GM10266 (cell line): ENCODE data around the gene SUCLG2.
"Not testable (repeated sequence)": the region's sequence is repeated elsewhere in the genome, so short reads cannot be mapped to it uniquely, and the experiment has no call there.

Experiments
- DNase-seq: peaks from one replicate; pipeline ENCODE4 v3.0.0; 2012; ENCODE audit errors: extremely low spot score
- TF ChIP-seq, protein P1 (sequence below): IDR thresholded peaks from 2 replicates; pipeline ENCODE4 v1.5.1; 2012; ENCODE audit warnings: mild to moderate bottlenecking, low read depth; ENCODE audit not compliant: control insufficient read depth, insufficient read depth; ENCODE audit errors: missing control alignments

SUCLG2 gene

GRCh38 chr3:67551361-67552016 is 102.9 kb downstream of the SUCLG2 start:
- no peak for DNase-seq
- TF ChIP-seq, protein P1, sequence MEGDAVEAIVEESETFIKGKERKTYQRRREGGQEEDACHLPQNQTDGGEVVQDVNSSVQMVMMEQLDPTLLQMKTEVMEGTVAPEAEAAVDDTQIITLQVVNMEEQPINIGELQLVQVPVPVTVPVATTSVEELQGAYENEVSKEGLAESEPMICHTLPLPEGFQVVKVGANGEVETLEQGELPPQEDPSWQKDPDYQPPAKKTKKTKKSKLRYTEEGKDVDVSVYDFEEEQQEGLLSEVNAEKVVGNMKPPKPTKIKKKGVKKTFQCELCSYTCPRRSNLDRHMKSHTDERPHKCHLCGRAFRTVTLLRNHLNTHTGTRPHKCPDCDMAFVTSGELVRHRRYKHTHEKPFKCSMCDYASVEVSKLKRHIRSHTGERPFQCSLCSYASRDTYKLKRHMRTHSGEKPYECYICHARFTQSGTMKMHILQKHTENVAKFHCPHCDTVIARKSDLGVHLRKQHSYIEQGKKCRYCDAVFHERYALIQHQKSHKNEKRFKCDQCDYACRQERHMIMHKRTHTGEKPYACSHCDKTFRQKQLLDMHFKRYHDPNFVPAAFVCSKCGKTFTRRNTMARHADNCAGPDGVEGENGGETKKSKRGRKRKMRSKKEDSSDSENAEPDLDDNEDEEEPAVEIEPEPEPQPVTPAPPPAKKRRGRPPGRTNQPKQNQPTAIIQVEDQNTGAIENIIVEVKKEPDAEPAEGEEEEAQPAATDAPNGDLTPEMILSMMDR = no peak

DNA sequence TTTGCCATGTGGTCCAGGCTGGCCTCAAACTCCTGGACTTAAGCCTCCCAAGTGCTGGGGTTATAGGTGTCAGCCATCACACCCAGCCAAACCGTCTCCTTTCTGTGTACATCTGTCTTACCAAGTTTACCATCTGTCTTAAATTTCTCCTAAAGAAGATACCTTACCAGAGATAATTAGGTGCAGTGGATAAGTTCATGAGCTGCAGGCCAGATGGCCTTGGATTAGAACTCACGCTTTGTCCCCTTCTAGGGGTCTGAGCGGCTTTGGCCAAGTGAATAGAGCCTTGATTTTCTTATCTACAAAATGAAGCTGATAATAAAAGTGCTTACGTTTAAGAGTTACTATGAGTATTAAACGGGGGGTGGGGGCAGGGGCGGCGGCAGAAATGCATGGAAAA is 103.9 kb downstream of the SUCLG2 start:
- TF ChIP-seq, protein P1 = no peak
- DNase-seq = no peak

DNA sequence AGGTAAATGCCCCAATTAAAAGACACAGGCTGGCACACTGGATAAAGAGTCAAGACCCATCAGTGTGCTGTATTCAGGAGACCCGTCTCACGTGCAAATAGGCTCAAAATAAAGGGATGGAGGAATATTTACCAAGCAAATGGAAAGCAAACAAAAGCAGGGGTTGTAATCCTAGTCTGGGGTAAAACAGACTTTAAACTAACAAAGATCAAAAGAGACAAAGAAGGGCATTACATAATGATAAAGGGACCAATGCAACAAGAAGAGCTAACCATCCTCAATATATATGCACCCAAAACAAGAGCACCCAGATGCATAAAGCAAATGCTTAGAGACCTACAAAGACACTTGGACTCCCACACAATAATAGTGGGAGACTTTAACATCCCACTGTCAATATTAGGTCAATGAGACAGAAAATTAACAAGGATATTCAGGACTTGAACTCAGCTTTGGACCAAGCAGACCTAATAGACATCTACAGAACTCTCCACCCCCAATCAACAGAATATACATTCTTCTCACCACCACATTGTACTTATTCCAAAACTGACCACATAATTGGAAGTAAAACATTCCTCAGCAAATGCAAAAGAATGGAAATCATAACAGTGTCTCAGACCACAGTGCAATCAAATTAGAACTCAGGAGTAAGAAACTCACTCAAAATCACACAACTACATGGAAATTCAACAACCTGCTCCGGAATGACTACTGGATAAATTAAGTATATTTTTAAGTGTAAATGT is 111.7 kb downstream of the SUCLG2 start:
- not testable (repeated sequence) for DNase-seq

DNA sequence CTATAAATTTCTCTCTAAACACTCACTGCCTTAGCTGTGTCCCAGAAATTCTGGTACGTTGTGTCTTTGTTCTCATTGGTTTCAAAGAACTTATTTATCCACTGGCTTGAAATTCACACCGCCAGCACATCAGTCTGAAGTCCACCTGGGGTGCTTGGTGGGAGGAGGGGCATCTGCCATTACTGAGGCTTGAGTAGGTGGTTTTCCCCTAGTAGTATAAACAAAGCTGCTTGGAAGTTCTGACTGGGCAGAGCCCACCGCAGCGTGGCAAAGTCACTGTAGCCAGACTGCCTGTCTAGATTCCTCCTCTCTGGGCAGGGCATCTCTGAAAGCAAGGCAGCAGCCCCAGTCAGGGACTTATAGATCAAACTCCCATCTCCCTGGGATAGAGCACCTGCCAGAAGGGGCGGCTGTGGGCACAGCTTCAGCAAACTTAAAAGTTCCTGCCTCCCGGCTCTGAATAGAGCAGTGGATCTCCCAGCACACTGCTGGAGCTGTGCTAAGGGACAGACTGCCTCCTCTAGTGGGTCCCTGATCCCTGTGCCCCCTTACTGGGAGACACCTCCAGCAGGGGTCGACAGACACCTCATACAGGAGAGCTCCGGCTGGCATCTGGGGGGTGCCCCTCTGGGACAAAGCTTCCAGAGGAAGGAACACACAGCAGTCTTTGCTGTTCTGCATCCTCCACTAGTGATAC is 114.1 kb downstream of the SUCLG2 start:
- no peak for DNase-seq
- TF ChIP-seq, protein P1 = no peak

- not testable (repeated sequence) for DNase-seq
These were observed 117.2 kb downstream of the SUCLG2 start for GRCh38 chr3:67537203-67537602.

DNA sequence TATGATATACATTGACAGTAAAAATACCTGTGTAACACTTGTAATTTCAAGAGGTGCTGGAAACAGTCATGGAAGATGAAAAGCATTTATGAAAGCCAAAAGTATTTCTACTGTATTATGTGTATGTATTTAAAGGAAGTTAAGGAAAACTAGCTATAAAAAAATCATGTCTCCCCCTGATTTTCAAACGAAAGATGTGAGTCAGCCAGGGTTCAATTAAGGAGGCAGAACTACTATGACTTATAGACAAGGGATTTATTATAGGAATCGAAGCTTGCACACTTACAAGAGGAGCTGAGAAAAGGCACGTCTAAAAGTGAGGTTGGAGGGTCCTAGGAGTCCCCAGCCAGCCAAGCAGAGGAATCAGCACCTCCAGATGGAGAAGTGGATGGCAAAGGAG is 119.4 kb downstream of the SUCLG2 start:
- no peak for DNase-seq
- TF ChIP-seq, protein P1 = no peak

- TF ChIP-seq, protein P1 = no peak
- DNase-seq = no peak
These were observed 119.8 kb downstream of the SUCLG2 start for GRCh38 chr3:67534594-67534993.

GRCh38 chr3:67531181-67532101 is 123.0 kb downstream of the SUCLG2 start:
- DNase-seq = no peak
- TF ChIP-seq, protein P1 = no peak
